ENCODE data around the gene AQP12B.

The AQP12B gene

DNA sequence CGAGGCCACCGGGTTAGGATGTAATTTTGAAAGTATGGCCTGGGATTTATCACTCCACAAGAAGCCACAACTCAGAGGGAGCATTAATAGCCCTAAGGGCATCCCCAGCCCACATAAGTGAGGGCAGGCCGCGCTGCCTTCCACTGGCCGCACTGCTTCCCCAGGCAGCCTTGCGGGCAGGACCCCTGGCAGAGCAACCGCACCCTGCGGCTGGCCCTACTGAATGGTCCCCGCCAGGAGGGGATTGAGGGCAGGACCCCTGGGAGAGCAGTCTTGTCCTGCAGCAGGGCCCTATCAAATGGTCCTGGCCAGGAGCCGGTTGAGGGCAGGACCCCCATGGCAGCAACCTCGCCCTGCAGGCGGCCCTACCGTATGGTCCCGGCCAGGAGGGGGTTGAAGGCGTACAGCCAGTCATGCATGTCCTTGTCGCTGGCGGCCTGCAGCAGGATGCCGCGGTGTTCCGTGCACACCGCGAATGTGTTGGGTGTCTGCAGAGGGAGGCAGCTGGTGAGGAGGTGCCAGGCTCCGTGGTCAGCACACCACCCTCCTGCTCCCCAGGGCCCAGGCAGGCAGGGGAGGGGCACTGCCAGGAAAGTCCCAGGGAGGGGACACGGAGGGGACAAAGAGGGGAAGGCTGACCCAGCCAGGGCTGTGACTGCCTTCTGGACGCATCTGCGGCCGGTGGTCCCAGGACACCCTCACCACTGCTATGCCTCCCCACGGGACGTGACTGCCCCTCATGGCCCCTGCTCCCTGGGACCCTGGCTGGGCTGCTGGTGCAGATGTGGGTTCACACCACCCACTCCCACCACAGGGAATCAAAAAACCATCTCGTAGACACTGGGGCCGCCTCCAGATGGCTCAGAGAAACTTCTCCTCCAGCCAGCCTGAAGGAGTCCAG is 35.2 kb upstream of the AQP12B start:
- no peak for DNase-seq (ENCODE audit: low read depth in 2 of 2)

DNA sequence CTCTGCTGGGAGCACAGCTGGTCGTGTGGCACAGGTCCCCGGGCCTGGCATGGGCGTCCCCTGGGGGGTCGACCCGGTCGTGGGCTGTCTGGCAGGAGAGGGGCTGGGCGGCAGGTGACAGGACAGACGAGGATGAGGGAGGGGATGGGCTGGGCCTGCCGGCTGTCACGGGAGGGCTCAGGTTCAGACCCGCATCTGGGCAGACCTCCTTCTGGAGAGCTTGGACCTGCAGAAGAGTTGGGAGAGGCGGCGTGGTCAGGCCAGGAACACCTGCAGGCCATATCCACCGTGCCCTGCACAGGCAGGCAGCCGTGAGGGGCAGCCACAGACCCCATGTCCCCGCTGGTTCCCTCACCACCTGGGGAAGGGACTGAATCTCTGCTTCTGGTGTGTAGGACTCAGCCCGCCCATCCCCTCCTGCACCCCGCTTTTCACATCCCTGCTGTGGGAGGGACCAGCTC is 34.5 kb upstream of the AQP12B start:
- DNase-seq (ENCODE audit: low read depth in 2 of 2), result no peak

DNA sequence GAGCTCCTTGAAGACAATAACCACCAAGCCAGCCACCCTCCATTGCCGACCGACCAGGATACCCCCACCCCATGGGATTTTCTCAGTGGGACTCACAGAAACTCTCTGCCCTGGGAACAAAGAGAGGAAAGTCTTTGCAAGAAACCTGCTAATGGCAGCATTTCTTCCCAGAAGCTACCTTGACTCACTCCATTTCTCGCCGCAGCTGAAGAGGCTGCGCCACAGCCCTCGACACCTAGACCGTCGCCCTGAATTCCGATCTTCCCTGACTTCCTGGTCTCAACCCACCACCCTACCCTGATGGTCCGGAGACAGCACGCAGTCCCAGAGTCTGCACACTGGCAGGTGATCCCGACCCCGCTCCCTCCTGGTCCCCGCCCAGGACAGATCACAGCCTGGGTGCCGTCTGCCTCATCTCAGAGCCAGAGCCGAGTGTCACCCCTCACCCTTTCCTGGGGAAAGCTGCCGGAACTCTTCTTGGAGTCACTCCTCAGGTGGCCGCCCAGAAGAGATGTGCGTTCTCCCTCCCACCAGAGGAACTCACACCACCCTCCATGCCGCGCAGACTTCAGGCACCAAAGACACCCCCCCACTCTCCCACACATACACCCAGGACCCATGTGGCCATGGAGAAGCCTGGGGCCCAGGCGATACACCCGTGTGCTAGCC is 33.6 kb upstream of the AQP12B start:
- no peak for DNase-seq (ENCODE audit: low read depth in 2 of 2)

DNA sequence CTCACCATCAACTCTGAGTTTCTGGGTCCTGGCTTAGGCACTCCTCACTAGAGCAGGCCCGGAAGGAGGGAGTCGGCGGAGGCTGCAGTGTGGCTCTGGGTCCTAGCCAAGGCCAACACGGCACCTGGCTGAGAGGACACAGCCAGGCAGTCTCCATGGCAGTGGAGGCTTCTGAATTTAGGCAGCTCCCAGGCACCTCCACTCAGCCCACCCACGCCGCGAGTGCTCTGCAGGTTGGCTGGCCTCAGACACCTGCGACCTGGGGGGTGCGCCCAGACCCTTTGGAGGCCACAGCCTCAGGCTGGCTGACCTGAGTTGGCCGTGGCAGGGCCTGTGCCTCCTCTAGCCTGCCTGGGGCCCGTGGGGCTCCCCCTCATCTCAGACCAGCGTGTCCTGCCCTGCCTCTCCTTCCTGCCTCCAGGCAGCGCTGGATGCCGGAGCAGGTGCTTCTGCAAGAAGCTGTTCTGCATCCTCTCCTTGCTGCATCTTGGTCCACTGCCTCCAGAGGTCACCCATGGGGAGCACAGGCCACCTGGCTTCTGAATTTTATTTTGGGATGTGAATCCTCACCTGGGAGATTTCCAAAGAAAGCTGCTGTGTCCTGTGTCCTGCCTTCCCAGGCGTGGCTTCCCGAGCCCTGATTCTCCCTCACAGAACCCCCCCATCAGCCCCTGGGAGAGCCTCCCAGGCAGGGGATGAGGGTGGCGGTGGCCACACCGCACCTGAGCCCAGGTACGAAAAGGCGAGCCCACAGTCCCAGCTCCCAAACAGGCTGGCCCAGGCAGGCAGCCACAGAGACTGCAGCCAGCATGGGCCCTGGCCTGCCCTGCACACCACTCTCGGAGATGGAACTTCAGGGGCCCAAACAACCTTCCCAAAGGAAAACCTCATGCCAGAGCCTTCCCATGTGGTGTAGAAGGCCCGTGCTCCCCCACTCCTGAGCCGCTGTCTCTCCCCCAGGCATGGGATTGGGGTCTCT is 32.4 kb upstream of the AQP12B start:
- no peak for DNase-seq (ENCODE audit: low read depth in 2 of 2)

DNA sequence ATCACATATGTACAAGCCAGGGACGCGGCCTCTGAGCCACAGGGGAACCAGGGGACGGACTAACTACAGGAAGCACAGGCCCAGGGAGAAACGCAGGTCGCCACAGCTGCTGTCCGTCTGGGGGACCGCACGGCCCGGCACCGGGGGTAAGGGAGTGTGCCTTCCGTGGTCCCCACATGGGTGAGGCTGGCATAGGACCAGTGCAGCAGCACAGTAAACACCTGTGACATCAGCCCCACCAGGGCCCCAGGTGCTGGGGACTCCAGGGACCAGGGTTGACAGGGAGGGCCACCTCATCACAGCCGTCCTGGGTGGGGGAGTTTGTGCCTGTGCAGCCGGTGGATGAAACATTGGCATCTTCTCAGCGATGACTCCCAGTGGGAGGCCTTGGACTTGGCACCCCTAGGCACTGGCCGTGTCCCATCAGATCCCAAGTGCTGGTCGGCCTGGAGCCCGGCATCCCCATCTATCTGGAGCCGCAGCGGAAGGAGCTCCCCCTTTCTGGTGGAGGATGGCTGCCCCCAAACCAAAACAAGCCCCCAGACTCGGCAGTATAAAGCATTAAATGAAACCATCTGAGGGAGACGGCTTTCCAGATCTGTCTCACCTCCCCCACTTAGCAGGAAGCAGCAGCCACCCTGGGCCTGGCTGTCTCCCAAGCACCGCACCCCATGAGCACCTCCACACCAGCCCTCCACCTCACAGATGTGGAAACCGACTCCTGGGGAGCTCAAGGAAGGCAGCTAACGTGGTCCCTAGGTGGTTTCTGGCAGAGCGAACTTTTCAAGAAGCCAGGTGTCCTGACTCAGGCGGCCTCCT is 31.5 kb upstream of the AQP12B start:
- DNase-seq (ENCODE audit: low read depth in 2 of 2), result no peak

DNA sequence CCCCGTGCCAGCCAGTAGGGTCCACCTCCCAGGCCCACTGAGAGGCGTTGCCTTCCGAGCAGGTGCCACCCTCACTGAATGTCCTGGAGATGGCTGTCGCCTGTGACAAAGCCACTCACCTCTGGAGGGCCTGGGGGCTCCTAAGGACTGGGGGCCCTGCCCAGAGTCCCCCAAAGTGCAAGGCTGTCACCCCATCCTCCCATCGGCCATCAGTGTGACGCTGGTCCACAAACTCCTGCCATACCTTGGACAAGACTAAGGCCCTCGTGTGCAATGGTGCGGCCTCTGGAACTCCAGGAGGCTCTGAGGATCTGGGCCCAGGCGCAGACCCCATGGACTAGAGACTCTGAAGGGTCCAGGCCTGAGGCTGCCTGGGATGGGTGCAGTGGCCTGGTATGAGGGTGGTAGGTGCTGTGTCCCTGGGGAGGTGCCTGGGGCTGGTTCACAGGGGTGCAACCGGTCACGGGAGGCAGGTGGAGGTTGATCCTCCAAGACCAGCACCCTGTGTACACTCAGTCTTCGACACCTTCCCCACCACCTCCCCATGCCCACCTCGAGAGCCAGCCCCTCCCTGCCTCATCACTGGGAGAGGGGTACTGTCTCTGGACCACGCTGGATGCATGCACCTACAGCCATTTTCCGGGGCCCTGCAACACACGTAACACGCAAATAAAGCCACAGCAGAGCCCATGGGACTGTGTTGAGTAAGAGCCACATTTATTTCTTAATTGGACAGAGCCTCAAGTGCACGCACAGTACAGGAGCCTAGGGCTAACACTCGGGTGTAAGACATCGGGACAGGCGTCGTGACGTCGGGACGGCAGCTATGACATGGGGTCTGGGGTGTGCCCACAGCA is 30.6 kb upstream of the AQP12B start:
- no peak for DNase-seq (ENCODE audit: low read depth in 2 of 2)

DNA sequence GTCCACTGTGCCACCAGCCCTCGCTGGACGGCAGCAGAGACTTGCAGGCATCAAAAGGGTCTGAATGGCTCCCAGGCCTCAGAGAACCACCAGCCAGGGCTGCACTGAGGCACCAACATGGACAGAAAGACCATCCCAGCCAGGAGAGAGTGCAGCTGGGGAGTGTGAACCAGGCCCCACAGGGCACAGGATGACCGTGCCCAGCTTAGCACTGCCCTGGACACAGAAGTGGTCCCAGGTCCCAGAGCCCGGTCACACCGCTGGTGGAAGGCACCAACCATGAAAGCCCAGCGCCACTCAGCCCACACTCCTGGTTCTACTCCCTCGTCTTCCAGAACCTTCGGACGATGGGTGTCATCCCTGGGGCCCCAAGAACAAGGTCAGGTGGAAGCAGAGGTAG is 29.4 kb upstream of the AQP12B start:
- DNase-seq (ENCODE audit: low read depth in 2 of 2), result no peak

DNA sequence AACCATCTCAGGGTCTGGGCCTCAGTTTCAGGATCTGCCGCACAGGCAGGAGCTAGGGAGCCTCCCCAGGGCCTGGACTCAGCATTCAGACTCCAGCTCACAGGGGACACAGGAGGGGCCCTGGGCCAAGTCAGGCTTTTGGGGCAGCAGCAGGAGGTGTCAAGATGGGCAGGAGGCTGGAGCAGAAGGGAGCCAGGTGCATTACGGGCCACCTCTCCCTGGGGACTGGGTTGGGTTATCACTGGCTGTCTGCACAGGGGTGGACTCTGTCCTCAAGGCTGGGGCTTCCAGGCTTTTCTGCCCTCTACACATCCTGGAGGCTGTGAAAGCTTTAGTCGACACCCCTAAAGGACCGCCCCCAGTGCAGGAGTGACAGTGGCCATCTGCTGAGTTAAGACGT is 29.0 kb upstream of the AQP12B start:
- DNase-seq (ENCODE audit: low read depth in 2 of 2), result no peak

DNA sequence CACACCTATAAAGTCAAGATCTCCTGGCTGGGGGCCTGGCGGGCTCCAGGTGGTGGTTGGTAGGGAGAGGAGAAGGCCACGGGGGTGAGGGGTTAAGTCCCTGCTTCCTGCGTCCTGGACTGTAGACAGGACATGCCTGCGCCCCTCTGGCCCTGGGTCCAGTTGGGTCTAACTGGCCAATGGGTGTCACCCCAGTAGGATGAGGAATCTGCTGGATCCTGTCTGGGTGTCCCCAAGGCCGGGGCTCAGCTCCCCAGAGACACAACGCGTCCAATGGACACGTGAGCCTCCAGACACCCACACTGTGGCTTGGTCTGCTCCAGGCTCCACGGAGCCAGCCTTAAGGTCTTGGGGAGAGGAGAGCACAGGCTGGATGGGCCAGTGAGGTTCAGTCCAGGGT is 28.6 kb upstream of the AQP12B start:
- DNase-seq (ENCODE audit: low read depth in 2 of 2), result no peak

DNA sequence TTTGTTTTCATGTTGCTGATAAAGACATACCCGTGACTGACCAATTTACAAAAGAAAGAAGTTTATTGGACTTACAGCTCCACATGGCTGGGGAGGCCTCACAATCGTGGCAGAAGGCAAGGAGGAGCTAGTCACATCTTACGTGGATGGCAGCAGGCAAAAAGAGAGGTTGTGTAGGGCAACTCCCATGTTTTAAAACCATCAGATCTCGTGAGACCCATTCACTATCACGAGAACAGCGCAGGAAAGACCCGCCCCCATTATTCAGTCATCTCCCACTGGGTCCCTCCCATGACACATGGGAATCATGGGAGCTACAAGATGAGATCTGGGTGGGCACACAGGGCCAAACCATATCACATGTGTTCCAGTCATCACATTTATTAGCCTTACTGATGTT is 25.8 kb upstream of the AQP12B start:
- no peak for DNase-seq (ENCODE audit: low read depth in 2 of 2)

DNA sequence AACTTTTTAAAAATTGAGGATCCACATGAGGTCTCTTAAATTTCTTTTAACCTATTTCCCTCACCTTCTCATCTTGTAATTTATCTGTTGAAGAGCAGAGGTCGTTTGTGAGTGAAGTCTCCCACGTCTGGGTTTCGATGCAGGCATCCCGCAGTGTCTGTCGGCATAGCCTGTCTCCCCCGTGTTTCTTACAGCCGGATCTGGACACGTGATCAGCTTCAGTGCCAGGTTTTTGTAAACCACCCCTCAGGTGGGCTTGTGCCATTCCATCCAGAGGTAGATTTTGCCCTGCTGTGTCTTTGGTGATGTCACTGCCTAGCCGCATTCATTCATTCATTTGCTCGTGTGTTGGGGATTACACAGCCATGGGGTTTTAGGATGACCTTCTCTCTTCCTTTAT is 25.1 kb upstream of the AQP12B start:
- DNase-seq (ENCODE audit: low read depth in 2 of 2), result no peak

DNA sequence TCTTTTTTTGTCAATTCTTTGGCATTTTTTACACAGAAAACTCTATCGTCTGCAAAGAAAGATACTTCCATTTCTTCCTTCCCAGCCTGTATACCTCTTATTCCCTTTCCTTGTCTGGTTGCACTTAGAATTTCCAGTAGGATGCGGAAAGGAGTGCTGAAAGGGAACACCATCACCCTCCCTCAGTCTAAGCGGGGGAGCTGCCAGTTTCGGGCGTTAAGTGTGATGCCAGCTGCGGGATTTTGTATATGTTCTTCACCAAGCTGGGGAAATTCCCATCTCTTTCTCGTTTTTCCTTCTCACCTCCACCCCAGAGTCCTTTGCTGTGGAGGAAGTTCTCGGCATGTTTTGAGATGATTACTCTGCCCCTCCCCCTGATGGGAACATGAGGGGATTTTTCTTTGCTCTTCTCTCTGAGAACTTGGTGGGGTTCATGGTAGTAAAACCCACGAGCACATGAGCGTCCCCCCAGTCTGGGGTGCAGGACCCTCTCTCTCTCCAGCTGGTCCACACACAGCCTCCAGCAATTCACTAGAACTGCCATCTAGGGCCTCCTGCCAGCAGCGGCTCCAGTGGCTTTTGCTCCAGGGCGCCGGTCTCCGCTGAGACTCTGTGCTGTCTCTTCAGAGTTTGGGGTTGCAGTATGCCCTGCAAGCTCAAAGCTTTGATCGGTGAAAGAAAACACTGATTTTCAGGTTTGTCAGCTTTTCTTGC is 24.5 kb upstream of the AQP12B start:
- no peak for DNase-seq (ENCODE audit: low read depth in 2 of 2)

DNA sequence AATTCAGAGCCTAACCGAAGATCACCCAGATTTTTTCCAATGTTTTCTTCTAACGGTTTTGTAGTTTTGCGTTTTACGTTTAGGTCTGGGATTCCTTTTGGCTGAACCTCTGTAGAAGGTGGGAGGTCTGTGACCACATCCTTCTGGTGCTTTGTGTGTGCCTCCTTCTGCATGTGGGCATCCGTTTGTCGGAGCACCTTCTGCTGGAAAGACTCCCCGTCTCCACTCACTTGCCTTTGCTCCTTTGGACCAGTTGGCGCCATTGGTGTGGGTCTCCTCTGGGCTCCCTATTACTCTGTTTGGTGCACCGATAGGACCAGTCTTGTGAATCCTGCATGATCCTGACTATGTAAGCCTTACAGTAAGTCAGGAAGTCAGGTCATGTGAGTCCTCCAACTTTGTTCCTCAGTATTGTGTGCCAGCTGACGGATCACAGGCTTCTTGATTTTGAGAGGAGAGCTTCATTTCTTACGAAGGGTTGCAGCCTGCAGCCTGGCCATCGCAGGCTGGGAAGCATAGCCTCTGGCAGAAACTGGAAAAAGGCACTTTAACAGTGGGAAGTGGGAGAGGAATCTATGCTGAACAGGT is 22.6 kb upstream of the AQP12B start:
- no peak for DNase-seq (ENCODE audit: low read depth in 2 of 2)

DNA sequence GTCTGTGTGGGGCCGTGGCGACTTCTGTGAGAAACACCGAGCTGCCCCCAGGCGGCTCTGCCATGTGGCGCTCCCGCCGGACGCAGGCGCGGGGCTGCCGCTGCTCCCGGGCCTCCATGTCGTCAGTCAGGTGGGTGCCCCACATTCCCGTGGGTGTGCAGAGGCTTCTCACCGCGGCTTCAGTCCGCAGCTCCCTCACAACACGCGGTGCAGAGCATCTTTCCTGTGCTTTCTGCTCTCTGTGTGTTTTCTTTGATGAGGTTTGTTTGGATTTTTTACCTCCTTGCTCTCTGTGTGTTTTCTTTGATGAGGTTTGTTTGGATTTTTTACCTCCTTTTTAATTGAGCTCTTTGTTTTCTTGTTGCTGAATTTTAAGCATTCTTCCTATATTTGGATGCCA is 22.0 kb upstream of the AQP12B start:
- DNase-seq (ENCODE audit: low read depth in 2 of 2), result peak; percentile 3 to 8

DNA sequence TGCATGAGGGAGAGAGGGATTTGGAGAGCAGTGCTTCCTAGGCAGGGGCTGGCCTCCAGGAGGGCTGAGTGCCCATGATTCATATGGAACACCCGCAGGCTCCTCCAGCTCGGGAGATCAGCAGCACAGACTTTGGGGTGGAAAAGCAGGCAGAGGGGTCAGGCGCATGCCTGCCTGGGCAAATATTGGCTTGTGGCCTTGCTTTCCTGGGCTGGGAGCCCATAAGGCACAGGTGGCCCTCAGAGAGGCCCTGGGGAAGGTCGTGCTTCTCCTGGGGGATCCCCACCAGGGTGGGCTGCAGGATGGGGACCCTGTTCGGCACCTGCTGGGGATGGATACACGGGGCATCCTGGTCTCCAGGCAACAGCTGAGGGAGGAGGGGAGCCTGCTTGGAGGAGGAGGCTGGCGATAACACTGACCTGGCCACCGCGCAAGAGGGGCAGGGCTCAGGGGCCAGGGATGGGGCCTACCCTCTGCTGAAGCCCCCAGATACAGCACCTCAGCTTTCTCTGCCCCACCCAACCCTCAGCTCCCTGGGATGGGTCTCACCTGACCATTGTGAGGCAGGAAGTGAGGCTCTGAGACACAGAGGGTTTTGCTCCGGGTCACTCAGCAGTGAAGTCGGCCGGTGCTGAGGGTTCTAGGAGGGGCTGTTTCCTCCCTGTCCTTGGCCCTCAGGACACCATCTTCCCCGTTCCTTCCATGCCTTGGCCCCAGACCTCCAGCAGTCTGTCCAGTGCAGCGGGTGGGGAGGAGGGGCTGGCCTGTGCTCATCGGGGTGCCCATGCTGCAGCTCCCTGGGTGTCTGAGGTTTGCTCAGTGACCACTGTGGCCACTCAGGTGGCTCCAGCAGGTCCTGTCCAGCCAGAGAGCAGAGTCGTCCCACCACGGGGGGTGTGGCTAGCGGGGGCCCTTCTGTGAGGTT is 21.0 kb upstream of the AQP12B start:
- no peak for DNase-seq (ENCODE audit: low read depth in 2 of 2)

DNA sequence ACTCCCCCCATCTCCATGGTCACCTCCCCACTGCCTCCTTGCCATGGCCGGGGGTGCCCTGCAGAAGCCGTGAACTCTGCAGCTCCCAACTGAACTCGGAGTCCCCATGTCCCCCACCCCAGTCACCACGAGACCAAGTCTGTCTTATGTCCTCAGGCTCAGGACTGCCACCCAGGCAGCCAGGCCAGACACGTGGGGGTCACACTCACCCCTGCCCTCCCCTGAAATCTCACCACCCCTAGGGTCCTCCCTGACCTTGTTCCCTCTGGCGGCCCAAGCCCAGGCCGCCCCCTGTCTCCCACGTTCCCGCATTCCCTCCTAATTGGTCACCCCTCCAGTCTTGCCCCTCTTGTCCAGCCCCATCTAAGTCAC is 19.9 kb upstream of the AQP12B start:
- no peak for DNase-seq (ENCODE audit: low read depth in 2 of 2)

DNA sequence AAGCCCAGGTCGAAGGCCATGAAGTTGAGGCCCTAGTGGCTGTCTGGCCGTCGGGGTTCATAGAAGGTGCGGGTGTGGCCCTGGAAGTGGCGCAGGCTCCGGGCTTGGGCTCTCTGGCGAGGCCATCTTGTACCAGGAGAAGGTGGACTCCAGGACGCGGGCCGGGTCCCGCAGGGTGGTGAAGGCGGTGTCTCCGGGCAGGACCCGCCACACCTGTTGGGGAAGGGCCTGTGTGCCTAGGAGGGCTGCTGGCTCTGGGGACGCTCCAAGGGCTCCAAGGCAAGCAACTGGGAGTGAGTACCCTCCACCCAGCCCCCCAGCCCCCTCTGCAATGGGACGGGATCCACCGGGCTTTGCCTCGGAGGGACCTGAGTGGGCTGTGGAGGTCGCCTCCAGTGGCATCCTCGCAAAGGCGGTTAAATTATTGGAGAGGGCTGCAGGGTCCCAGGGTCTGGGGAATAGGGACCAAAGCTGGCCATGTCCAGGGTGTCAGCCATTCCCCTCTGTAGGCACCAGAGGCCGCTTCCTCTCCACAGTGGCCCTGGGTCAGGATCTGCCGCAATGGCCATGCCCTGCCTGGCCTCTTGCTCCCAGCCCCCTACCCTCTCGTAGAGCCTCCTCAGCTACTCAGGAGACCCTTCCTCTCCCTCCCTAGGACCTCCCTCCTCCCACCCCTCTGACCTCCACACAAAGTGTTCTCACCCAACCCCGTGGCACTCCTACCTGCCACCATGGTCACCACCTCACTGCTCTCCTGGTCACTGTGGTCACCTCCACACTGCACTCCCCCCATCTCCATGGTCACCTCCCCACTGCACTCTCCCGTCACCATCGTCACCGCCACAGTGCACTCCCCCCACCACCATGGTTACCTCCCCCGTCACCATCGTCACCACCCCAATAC is 19.3 kb upstream of the AQP12B start:
- no peak for DNase-seq (ENCODE audit: low read depth in 2 of 2)
